A549 (cell line): ENCODE results near the gene ANXA2.

Experiments
- CEBPB ChIP-seq, 2 experiments: fragments of >200 bp in 1 of 2; sonication (Bioruptor Twin) in 1 of 2; formaldehyde crosslinking in 1 of 2; IDR thresholded peaks; 2 replicates each; pipeline ENCODE4 v1.6.1; 2012 to 2016
- CTCF ChIP-seq: fragments of >200 bp; sonication (Bioruptor Twin); formaldehyde crosslinking; IDR thresholded peaks from 3 replicates; pipeline ENCODE4 v1.5.1; 2016
- EHMT2 ChIP-seq: fragments of 200-600 bp; sonication (generic); IDR thresholded peaks from 2 replicates; pipeline ENCODE4 v1.6.1; 2016; ENCODE audit warnings: antibody characterized with exemption, low read depth, mild to moderate bottlenecking, moderate library complexity
- EP300 ChIP-seq, 2 experiments: fragments of >200 bp; sonication (Bioruptor Twin); formaldehyde crosslinking; IDR thresholded peaks; 2 replicates in 1 of 2; 3 replicates in 1 of 2; pipeline ENCODE4 v1.6.1; 2016 to 2017
- FOSL2 ChIP-seq, 2 experiments: fragments of 450-650 bp in 1 of 2; fragments of >200 bp in 1 of 2; sonication (Bioruptor Twin) in 1 of 2; formaldehyde crosslinking; IDR thresholded peaks; 2 replicates each; pipeline versions ENCODE4 v1.5.0 to v1.6.1; 2016 to 2020; ENCODE audit warnings: mild to moderate bottlenecking in 1 of 2, moderate library complexity in 1 of 2
- MAX ChIP-seq: IDR thresholded peaks from 2 replicates; pipeline ENCODE4 v1.6.1; 2012
- RAD21 ChIP-seq, 2 experiments: fragments of >200 bp in 1 of 2; sonication (Bioruptor Twin) in 1 of 2; formaldehyde crosslinking in 1 of 2; IDR thresholded peaks in 1 of 2; conservative IDR thresholded peaks in 1 of 2; 2 replicates in 1 of 2; 3 replicates in 1 of 2; pipeline ENCODE4 v1.6.1; 2012 to 2018; ENCODE audit warnings: inconsistent platforms in 1 of 2
- RCOR1 ChIP-seq: fragments of 150-350 bp; IDR thresholded peaks from 2 replicates; pipeline ENCODE4 v1.6.1; 2014; ENCODE audit warnings: antibody characterized with exemption, low read length, low read depth

GRCh38 chr15:60351066-60351465 is 46.7 kb downstream of the ANXA2 start:
- no peak for TF ChIP-seq EP300 (IDR thresholded peaks at IDR 0.05)
- TF ChIP-seq RAD21 (conservative IDR thresholded peaks at IDR 0.05 in 1 of 2, IDR thresholded peaks at IDR 0.05 in 1 of 2) = no peak
- TF ChIP-seq CTCF = no peak
- TF ChIP-seq RCOR1 = no peak
- TF ChIP-seq CEBPB (IDR thresholded peaks at IDR 0.05) = no peak
- no peak for TF ChIP-seq MAX
- TF ChIP-seq EHMT2 = no peak
- no peak for TF ChIP-seq FOSL2 (IDR thresholded peaks at IDR 0.05)
- no peak for TF ChIP-seq FOSL2 (CRISPR knock-in tag; IDR thresholded peaks at IDR 0.05)
